GM12878 (cell line): ENCODE results near the gene AGPAT2. TPM values are rescaled to one million over a fixed set of nuclear protein-coding genes. Genes with fewer than 3 reads are reported as not detected.

ENCODE experiments used
- BCL11A ChIP-seq: IDR thresholded peaks from 2 replicates; pipeline ENCODE4 v1.6.1; 2011; ENCODE audit warnings: low read depth, low read length
- CHD2 ChIP-seq: IDR thresholded peaks from 2 replicates; pipeline ENCODE4 v1.6.1; 2011; ENCODE audit warnings: low read depth, low read length, improper control_type of control experiment, borderline replicate concordance
- EZH2 ChIP-seq: IDR thresholded peaks from 2 replicates; pipeline ENCODE4 v1.6.1; 2012; ENCODE audit warnings: low read depth, mild to moderate bottlenecking, control low read depth, inconsistent platforms, low read length, borderline replicate concordance; ENCODE audit not compliant: control insufficient read depth
- HDGF ChIP-seq: fragments of 450-650 bp; IDR thresholded peaks from 2 replicates; pipeline ENCODE4 v1.6.1; 2016; ENCODE audit warnings: antibody characterized with exemption
- IKZF1 ChIP-seq: fragments of 450-650 bp; conservative IDR thresholded peaks from 2 replicates; pipeline ENCODE4 v1.6.1; 2017; ENCODE audit warnings: antibody characterized with exemption, mild to moderate bottlenecking
- KAT2A ChIP-seq: conservative IDR thresholded peaks from 2 replicates; pipeline ENCODE4 v1.6.1; 2011; ENCODE audit warnings: low read depth, low read length; ENCODE audit not compliant: control insufficient read depth
- MEF2A ChIP-seq: IDR thresholded peaks from 2 replicates; pipeline ENCODE4 v1.6.1; 2011; ENCODE audit warnings: low read depth, mild to moderate bottlenecking, low read length, moderate library complexity; ENCODE audit not compliant: insufficient read depth
- PAX8 ChIP-seq: fragments of 450-650 bp; IDR thresholded peaks from 2 replicates; pipeline ENCODE4 v1.6.1; 2017; ENCODE audit warnings: mild to moderate bottlenecking, moderate library complexity
- SIX5 ChIP-seq: IDR thresholded peaks from 2 replicates; pipeline ENCODE4 v1.6.1; 2011; ENCODE audit warnings: mild to moderate bottlenecking, low read depth, low read length, moderate library complexity; ENCODE audit not compliant: severe bottlenecking
- SMARCA5 ChIP-seq: fragments of 450-650 bp; IDR thresholded peaks from 2 replicates; pipeline ENCODE4 v1.6.1; 2017; ENCODE audit warnings: mild to moderate bottlenecking
- SPI1 ChIP-seq: IDR thresholded peaks from 2 replicates; pipeline ENCODE4 v1.6.1; 2011; ENCODE audit warnings: low read depth, mild to moderate bottlenecking, low read length, moderate library complexity, borderline replicate concordance; ENCODE audit not compliant: insufficient read depth
- STAT1 ChIP-seq: fragments of 450-650 bp; conservative IDR thresholded peaks from 2 replicates; pipeline ENCODE4 v1.6.1; 2014; ENCODE audit warnings: antibody characterized with exemption, mild to moderate bottlenecking
- SUPT20H ChIP-seq: IDR thresholded peaks from 2 replicates; pipeline ENCODE4 v1.6.1; 2011; ENCODE audit warnings: low read depth, mild to moderate bottlenecking, low read length, moderate library complexity, borderline replicate concordance; ENCODE audit not compliant: control insufficient read depth
- TARDBP ChIP-seq: IDR thresholded peaks from 2 replicates; pipeline ENCODE4 v1.6.1; 2016; ENCODE audit warnings: borderline replicate concordance
- TCF7 ChIP-seq: IDR thresholded peaks from 2 replicates; pipeline ENCODE4 v1.6.1; 2014; ENCODE audit warnings: antibody characterized with exemption, borderline replicate concordance
- ZBED1 ChIP-seq: IDR thresholded peaks from 2 replicates; pipeline ENCODE4 v1.6.1; 2016; ENCODE audit warnings: borderline replicate concordance
- ZNF24 ChIP-seq: fragments of 450-650 bp; IDR thresholded peaks from 2 replicates; pipeline ENCODE4 v1.6.1; 2017; ENCODE audit warnings: antibody characterized with exemption, mild to moderate bottlenecking
- ZNF384 ChIP-seq: IDR thresholded peaks from 2 replicates; pipeline ENCODE4 v1.6.1; 2012; ENCODE audit warnings: low read depth, mild to moderate bottlenecking, low read length, improper control_type of control experiment, borderline replicate concordance
- polyA plus RNA-seq, 11 experiments: library from polyadenylated mRNA; depleted of rRNA in 4 of 11; unstranded in 6 of 11; stranded (reverse) in 5 of 11; fragments of >200 nt; fragmentation: Nextera tagmentation in 4 of 11; fragmentation: Illumina TruSeq in 1 of 11; extraction: Ambion mirVana in 4 of 11; extraction: Trizol in 1 of 11; gene quantifications; 1 replicate in 1 of 11; 2 replicates in 10 of 11; pipeline versions ENCODE4 v1.2.1 to v1.2.3, GENCODE V29; 2011 to 2016; ENCODE audit warnings: inconsistent platforms in 2 of 11, missing spikeins in 2 of 11, low read depth in 1 of 11
- total RNA-seq, 4 experiments: library from RNA; depleted of rRNA in 3 of 4; stranded (reverse); fragments of >200 nt in 3 of 4; fragmentation: Illumina TruSeq in 1 of 4; extraction: Trizol in 1 of 4; gene quantifications; 2 replicates each; pipeline versions ENCODE4 v1.2.1 to v1.2.3, GENCODE V29; 2013 to 2021
- TF ChIP-seq, protein P1 (sequence below): IDR thresholded peaks from 2 replicates; pipeline ENCODE4 v1.6.1; 2011; ENCODE audit warnings: borderline replicate concordance, low read depth, mild to moderate bottlenecking, moderate library complexity, low read length; ENCODE audit not compliant: insufficient read depth, poor library complexity, severe bottlenecking
- TF ChIP-seq, protein P2 (sequence below): fragments of 450-650 bp; IDR thresholded peaks from 2 replicates; pipeline ENCODE4 v1.6.1; 2016; ENCODE audit warnings: mild to moderate bottlenecking
- TF ChIP-seq, protein P3 (sequence below): fragments of 450-650 bp; IDR thresholded peaks from 2 replicates; pipeline ENCODE4 v1.6.1; 2018; ENCODE audit warnings: mild to moderate bottlenecking, low read depth, moderate library complexity; ENCODE audit not compliant: partially characterized antibody
- TF ChIP-seq, protein P4 (sequence below): IDR thresholded peaks from 2 replicates; pipeline ENCODE4 v1.6.1; 2011; ENCODE audit warnings: borderline replicate concordance, low read depth, mild to moderate bottlenecking, moderate library complexity, mixed read lengths, low read length; ENCODE audit not compliant: insufficient read depth; ENCODE audit errors: extremely low read length

AGPAT2 gene
- total and polyA plus RNA-seq, 10 of the 15 experiments (the other 5 are each of a cell fraction or from before 2014, with no cell fraction given), result 0.10 to 28.5 (median 18.2) TPM

DNA sequence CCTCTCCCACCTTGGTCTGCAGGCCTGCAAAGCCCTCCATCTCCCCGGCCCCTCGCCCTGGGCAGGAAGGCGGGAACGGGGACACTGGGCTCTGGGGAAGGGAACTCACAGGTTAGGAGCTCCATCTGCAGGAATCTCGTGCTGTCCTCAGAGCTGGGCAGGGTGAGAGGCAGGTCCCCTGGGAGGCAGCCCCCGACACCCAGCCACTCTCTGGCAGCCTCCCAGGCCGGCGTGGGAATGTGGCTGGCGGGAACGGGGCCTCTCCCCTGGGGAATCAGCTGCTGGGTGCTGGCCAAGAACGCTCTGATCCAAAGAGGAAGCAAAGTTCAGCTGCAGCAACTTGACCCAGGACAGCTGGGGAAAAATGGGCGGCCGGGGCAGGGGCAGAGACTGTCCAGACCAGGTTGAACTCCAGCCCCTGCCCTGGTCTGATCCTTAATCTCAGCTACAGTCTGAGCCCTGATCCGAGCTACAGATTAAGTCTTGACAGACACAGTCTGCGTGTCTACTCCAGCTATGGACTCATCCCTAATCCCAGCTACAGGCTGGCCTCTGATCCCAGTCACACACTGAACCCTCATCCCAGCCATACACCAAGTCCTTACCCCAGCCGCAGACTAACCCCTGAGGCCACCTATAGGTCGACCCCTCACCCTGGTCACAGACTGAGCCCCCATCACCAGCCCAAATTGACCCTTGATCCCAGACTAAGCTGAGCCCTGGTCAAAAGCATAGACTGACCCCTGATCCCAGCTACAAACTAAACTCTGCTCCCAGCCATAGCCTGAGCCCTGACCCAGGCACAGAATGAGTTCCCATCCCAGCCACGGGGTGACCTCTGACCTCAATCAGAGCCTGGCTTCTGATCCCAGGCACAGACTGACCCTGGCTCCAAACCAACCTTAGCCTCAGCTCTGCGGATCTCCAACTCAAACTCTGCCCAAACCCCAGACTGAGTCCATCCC is 61.9 kb downstream of the AGPAT2 start (continued):
- TF ChIP-seq, protein P1, sequence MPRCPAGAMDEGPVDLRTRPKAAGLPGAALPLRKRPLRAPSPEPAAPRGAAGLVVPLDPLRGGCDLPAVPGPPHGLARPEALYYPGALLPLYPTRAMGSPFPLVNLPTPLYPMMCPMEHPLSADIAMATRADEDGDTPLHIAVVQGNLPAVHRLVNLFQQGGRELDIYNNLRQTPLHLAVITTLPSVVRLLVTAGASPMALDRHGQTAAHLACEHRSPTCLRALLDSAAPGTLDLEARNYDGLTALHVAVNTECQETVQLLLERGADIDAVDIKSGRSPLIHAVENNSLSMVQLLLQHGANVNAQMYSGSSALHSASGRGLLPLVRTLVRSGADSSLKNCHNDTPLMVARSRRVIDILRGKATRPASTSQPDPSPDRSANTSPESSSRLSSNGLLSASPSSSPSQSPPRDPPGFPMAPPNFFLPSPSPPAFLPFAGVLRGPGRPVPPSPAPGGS, result no peak
- TF ChIP-seq, protein P2, sequence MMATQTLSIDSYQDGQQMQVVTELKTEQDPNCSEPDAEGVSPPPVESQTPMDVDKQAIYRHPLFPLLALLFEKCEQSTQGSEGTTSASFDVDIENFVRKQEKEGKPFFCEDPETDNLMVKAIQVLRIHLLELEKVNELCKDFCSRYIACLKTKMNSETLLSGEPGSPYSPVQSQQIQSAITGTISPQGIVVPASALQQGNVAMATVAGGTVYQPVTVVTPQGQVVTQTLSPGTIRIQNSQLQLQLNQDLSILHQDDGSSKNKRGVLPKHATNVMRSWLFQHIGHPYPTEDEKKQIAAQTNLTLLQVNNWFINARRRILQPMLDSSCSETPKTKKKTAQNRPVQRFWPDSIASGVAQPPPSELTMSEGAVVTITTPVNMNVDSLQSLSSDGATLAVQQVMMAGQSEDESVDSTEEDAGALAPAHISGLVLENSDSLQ, result no peak
- TF ChIP-seq PAX8, result no peak
- TF ChIP-seq IKZF1, result peak; percentile 40; the same call in 1 of the 2 replicates
- TF ChIP-seq HDGF, result no peak
- TF ChIP-seq SPI1, result no peak
- TF ChIP-seq, protein P3, sequence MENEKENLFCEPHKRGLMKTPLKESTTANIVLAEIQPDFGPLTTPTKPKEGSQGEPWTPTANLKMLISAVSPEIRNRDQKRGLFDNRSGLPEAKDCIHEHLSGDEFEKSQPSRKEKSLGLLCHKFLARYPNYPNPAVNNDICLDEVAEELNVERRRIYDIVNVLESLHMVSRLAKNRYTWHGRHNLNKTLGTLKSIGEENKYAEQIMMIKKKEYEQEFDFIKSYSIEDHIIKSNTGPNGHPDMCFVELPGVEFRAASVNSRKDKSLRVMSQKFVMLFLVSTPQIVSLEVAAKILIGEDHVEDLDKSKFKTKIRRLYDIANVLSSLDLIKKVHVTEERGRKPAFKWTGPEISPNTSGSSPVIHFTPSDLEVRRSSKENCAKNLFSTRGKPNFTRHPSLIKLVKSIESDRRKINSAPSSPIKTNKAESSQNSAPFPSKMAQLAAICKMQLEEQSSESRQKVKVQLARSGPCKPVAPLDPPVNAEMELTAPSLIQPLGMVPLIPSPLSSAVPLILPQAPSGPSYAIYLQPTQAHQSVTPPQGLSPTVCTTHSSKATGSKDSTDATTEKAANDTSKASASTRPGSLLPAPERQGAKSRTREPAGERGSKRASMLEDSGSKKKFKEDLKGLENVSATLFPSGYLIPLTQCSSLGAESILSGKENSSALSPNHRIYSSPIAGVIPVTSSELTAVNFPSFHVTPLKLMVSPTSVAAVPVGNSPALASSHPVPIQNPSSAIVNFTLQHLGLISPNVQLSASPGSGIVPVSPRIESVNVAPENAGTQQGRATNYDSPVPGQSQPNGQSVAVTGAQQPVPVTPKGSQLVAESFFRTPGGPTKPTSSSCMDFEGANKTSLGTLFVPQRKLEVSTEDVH, result no peak
- no peak for TF ChIP-seq SIX5
- no peak for TF ChIP-seq SMARCA5
- peak; percentile 88 for TF ChIP-seq ZNF24
- TF ChIP-seq ZBED1, result no peak
- TF ChIP-seq BCL11A, result no peak
- TF ChIP-seq SUPT20H, result no peak
- no peak for TF ChIP-seq MEF2A
- no peak for TF ChIP-seq TARDBP
- no peak for TF ChIP-seq STAT1
- TF ChIP-seq CHD2, result no peak
- TF ChIP-seq TCF7, result no peak
- TF ChIP-seq, protein P4, sequence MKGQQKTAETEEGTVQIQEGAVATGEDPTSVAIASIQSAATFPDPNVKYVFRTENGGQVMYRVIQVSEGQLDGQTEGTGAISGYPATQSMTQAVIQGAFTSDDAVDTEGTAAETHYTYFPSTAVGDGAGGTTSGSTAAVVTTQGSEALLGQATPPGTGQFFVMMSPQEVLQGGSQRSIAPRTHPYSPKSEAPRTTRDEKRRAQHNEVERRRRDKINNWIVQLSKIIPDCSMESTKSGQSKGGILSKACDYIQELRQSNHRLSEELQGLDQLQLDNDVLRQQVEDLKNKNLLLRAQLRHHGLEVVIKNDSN, result no peak
- TF ChIP-seq KAT2A, result no peak
- TF ChIP-seq ZNF384, result no peak
- no peak for TF ChIP-seq EZH2
